PFSK-1 (cell line): ENCODE results near the gene MAGI1.

ENCODE experiments used
- POLR2AphosphoS5 ChIP-seq: IDR thresholded peaks from 2 replicates; pipeline ENCODE4 v1.6.1; 2012; ENCODE audit warnings: low read depth, mild to moderate bottlenecking, control low read depth, low read length, moderate library complexity
- SIN3A ChIP-seq: IDR thresholded peaks from 2 replicates; pipeline ENCODE4 v1.6.1; 2012; ENCODE audit warnings: mild to moderate bottlenecking, low read length, moderate library complexity, borderline replicate concordance; ENCODE audit not compliant: insufficient read depth
- TF ChIP-seq, protein P1 (sequence below), 2 experiments: IDR thresholded peaks; 2 replicates each; pipeline versions ENCODE4 v1.6.1 to v1.8.0; 2011 to 2012; ENCODE audit warnings: low read depth in 2 of 2, low read length in 2 of 2, control low read depth in 1 of 2, inconsistent platforms in 1 of 2, mild to moderate bottlenecking in 1 of 2, moderate library complexity in 1 of 2; ENCODE audit not compliant: insufficient read depth in 1 of 2

DNA sequence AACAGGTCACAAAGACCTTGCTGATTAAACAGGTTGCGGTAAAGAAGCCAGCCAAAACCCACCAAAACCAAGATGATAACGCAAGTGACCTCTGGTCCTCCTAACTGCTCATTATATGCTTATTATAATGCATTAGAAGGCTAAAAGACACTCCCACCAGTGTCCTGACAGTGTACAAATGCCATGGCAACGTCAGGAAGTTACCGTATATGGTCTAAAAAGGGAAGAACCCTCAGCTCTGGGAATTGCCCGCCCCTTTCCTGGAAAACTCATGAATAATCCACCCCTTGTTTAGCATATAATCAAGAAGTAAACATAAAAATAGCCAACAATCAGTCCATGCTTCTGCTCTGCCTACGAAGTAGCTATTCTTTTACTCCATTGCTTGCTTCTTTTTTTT, 108.1 kb downstream of the MAGI1 start:
- TF ChIP-seq POLR2AphosphoS5 (no peak), SIN3A (no peak)
- TF ChIP-seq, protein P1, sequence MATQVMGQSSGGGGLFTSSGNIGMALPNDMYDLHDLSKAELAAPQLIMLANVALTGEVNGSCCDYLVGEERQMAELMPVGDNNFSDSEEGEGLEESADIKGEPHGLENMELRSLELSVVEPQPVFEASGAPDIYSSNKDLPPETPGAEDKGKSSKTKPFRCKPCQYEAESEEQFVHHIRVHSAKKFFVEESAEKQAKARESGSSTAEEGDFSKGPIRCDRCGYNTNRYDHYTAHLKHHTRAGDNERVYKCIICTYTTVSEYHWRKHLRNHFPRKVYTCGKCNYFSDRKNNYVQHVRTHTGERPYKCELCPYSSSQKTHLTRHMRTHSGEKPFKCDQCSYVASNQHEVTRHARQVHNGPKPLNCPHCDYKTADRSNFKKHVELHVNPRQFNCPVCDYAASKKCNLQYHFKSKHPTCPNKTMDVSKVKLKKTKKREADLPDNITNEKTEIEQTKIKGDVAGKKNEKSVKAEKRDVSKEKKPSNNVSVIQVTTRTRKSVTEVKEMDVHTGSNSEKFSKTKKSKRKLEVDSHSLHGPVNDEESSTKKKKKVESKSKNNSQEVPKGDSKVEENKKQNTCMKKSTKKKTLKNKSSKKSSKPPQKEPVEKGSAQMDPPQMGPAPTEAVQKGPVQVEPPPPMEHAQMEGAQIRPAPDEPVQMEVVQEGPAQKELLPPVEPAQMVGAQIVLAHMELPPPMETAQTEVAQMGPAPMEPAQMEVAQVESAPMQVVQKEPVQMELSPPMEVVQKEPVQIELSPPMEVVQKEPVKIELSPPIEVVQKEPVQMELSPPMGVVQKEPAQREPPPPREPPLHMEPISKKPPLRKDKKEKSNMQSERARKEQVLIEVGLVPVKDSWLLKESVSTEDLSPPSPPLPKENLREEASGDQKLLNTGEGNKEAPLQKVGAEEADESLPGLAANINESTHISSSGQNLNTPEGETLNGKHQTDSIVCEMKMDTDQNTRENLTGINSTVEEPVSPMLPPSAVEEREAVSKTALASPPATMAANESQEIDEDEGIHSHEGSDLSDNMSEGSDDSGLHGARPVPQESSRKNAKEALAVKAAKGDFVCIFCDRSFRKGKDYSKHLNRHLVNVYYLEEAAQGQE (IDR thresholded peaks at IDR 0.05; ENCODE audit: insufficient read depth in 1 of 2, low read depth in 2 of 2, low read length in 2 of 2): no peak
